CD4-positive, alpha-beta memory T cell (primary cell): ENCODE results near the gene CDKN1B. TPM values are rescaled to one million over a fixed set of nuclear protein-coding genes. Genes with fewer than 3 reads are reported as not detected.

ENCODE experiments used
- CTCF ChIA-PET: fragments of 350-600 bp; sonication (Branson Sonifier 250); formaldehyde crosslinking; loops from one replicate; lab custom pipeline; 2021; ENCODE audit warnings: inconsistent platforms; ENCODE audit not compliant: partially characterized antibody; lab: Charles Lee
- POLR2A ChIA-PET: fragments of 350-600 bp; sonication (Branson Sonifier 250); formaldehyde crosslinking; loops from one replicate; lab custom pipeline; 2021; ENCODE audit not compliant: partially characterized antibody; lab: Charles Lee
- DNase-seq, 5 donors: peaks; one replicate each; pipeline versions ENCODE4 v3.0.0 to v3.0.0-alpha.2; 2020 to 2022; ENCODE audit warnings: mixed read lengths in 1 of 5
- H3K27ac ChIP-seq: one replicate; pipeline ENCODE4 v1.7.0; 2013; ENCODE audit warnings: low read depth, low read length
- H3K27me3 ChIP-seq: 2 replicates; pipeline ENCODE4 v1.7.0; 2013; ENCODE audit warnings: mild to moderate bottlenecking, low read length, moderate library complexity; ENCODE audit not compliant: insufficient read depth
- H3K36me3 ChIP-seq: 2 replicates; pipeline ENCODE4 v1.7.0; 2013; ENCODE audit warnings: mild to moderate bottlenecking, low read length, moderate library complexity; ENCODE audit not compliant: insufficient read depth
- H3K4me1 ChIP-seq: 2 replicates; pipeline ENCODE4 v1.7.0; 2013; ENCODE audit warnings: mild to moderate bottlenecking, low read length, moderate library complexity; ENCODE audit not compliant: insufficient read depth
- H3K4me3 ChIP-seq, 2 donors: one replicate each; pipeline ENCODE4 v1.7.0; 2013; ENCODE audit warnings: low read length in 2 of 2, mild to moderate bottlenecking in 1 of 2
- H3K9me3 ChIP-seq, 2 donors: one replicate each; pipeline ENCODE4 v1.7.0; 2013; ENCODE audit warnings: low read length in 2 of 2, control low read depth in 1 of 2; ENCODE audit not compliant: control insufficient read depth in 1 of 2
- H3K27ac Mint-ChIP-seq, 7 donors: one replicate each; pipeline ENCODE4 v1.8.0; 2020 to 2021; ENCODE audit warnings: mixed read lengths in 7 of 7, mild to moderate bottlenecking in 6 of 7, inconsistent platforms in 3 of 7, moderate library complexity in 3 of 7
- H3K27me3 Mint-ChIP-seq, 2 donors: one replicate each; pipeline ENCODE4 v1.8.0; 2020 to 2021; ENCODE audit warnings: mixed read lengths in 2 of 2
- H3K36me3 Mint-ChIP-seq, 2 donors: one replicate each; pipeline ENCODE4 v1.8.0; 2020 to 2021; ENCODE audit warnings: mixed read lengths in 2 of 2, inconsistent platforms in 1 of 2, mild to moderate bottlenecking in 1 of 2
- H3K4me1 Mint-ChIP-seq, 4 donors: one replicate each; pipeline ENCODE4 v1.8.0; 2020 to 2021; ENCODE audit warnings: mixed read lengths in 4 of 4, mild to moderate bottlenecking in 1 of 4
- H3K4me3 Mint-ChIP-seq, 8 donors: one replicate each; pipeline ENCODE4 v1.8.0; 2020 to 2021; ENCODE audit warnings: mixed read lengths in 8 of 8, mild to moderate bottlenecking in 7 of 8, moderate library complexity in 6 of 8, inconsistent platforms in 3 of 8
- H3K9me3 Mint-ChIP-seq, 8 donors: one replicate each; pipeline ENCODE4 v1.8.0; 2020 to 2021; ENCODE audit warnings: mixed read lengths in 8 of 8, mild to moderate bottlenecking in 5 of 8, inconsistent platforms in 3 of 8, moderate library complexity in 1 of 8
- intact Hi-C: fragments of 100-400 bp; cut with micrococcal nuclease; formaldehyde crosslinking; loops from one replicate; pipeline ENCODE4 v1.15.1; 2023
- microRNA-seq: library from miRNA; unstranded; fragments of <30 nt; microRNA quantifications from one replicate; pipeline ENCODE4 v1.2.0, GENCODE V29; 2021; ENCODE audit warnings: borderline replicate concordance, borderline number of aligned reads, borderline microRNAs expressed, mixed read lengths
- polyA plus RNA-seq, 2 donors: library from polyadenylated mRNA; unstranded; fragments of 300-500 nt; fragmentation: Illumina TruSeq; gene quantifications; one replicate each; pipeline ENCODE4 v1.2.3, GENCODE V29; 2021
- total RNA-seq, 2 experiments: library from RNA; stranded (reverse); gene quantifications; one replicate each; pipeline ENCODE4 v1.2.3, GENCODE V29; 2021

CDKN1B gene
- total and polyA plus RNA-seq, 4 experiments from 2014 or later: 12.5 to 238 (median 123) TPM

- CTCF ChIA-PET: interaction anchor here (1.0 kb wide), 1 partner anchor 128 kb away, joined by 4 read pairs; no protein-coding TSS in a partner anchor
- intact Hi-C loops: no loop called here
- Histone ChIP-seq H3K4me3 (no peak overlapping the region), H3K27ac (no peak overlapping the region), H3K4me1 (no peaks in the 10 kb centered on the region), H3K27me3 (no peaks in the 10 kb centered on the region), H3K9me3 (no peaks in the 10 kb centered on the region), H3K36me3 (no peaks in the 10 kb centered on the region)
- H3K4me3 Mint-ChIP-seq: no peak overlapping the region
- DNase-seq: no peak
- no peaks in the 10 kb centered on the region for H3K9me3 Mint-ChIP-seq
- POLR2A ChIA-PET: no interaction called here
- no peaks in the 10 kb centered on the region for H3K27me3 Mint-ChIP-seq
- no peaks in the 10 kb centered on the region for H3K4me1 Mint-ChIP-seq
- no peak overlapping the region for H3K27ac Mint-ChIP-seq
- peaks cover 2 to 7% of the 10 kb centered on the region in 2 donors for H3K36me3 Mint-ChIP-seq
Measured at GRCh38 chr12:12759234-12759915, 42.2 kb downstream of the CDKN1B start.

DNA sequence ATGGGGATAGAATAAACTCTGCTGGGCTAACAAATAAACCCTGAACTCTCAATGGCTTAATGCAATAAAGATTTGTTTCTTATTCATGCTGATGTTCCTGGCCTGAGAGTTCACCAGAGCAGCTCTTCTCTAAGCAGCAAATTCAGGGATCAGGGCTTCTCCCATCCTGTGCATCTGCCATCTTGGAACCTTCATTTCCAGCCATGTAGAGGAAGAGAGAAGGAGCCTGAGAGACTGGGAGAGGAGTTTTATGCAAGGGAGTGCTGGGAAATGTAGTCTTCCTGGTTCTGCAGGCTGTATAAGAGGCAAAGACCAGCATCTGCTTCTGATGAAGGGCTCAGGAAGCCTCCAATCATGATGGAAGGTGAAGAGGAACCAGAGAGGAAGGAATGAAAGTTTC lies 47.7 kb downstream of the CDKN1B start:
- no peaks in the 10 kb centered on the region for H3K27me3 ChIP-seq
- DNase-seq: no peak
- H3K4me3 ChIP-seq: no peak overlapping the region
- H3K27ac ChIP-seq: no peak overlapping the region
- H3K27ac Mint-ChIP-seq: no peak overlapping the region
- no peaks in the 10 kb centered on the region for H3K9me3 ChIP-seq
- H3K9me3 Mint-ChIP-seq: peaks cover 0 to 9% (median 3%) of the 10 kb centered on the region in 8 donors
- ChIA-PET POLR2A (no interaction called here), CTCF (no interaction called here)
- H3K4me3 Mint-ChIP-seq: no peak overlapping the region
- H3K36me3 ChIP-seq: no peaks in the 10 kb centered on the region
- intact Hi-C loops: no loop called here
- H3K27me3 Mint-ChIP-seq: no peaks in the 10 kb centered on the region
- no peaks in the 10 kb centered on the region for H3K4me1 ChIP-seq
- peaks cover 0 to 1% (median 0%) of the 10 kb centered on the region in 4 donors for H3K4me1 Mint-ChIP-seq
- H3K36me3 Mint-ChIP-seq: peaks cover 5 to 24% of the 10 kb centered on the region in 2 donors

- Mint-ChIP-seq H3K27ac (no peak overlapping the region), H3K4me3 (no peak overlapping the region), H3K27me3 (no peaks in the 10 kb centered on the region), H3K4me1 (no peaks in the 10 kb centered on the region), H3K9me3 (peaks cover 0 to 26% (median 9%) of the 10 kb centered on the region in 8 donors), H3K36me3 (peaks cover 5 to 15% of the 10 kb centered on the region in 2 donors)
- Histone ChIP-seq H3K9me3 (no peaks in the 10 kb centered on the region), H3K27me3 (no peaks in the 10 kb centered on the region), H3K4me3 (no peak overlapping the region), H3K27ac (no peak overlapping the region), H3K36me3 (no peaks in the 10 kb centered on the region), H3K4me1 (no peaks in the 10 kb centered on the region)
- CTCF ChIA-PET: no interaction called here
- POLR2A ChIA-PET: interaction anchor here (1.1 kb wide), 1 partner anchor 18 kb away, joined by 3 read pairs; no protein-coding TSS in a partner anchor
- intact Hi-C loops: no loop called here
- DNase-seq: no peak
Measured at GRCh38 chr12:12770262-12770661, 53.1 kb downstream of the CDKN1B start.

Small RNA genes lying within 50 kb of the gene (microRNA-seq; reads per million reads assigned to microRNA genes)
- gene MIR613: not detected

Other genes starting within 250 kb of the CDKN1B start
- gene DUSP16, start 154.5 kb upstream of the CDKN1B start, total RNA-seq: 100 to 1,000 TPM; 122 to 125 TPM
- gene DUSP16, start 154.5 kb upstream of the CDKN1B start, polyA plus RNA-seq: 10 to 100 TPM; 16.8 to 22.8 TPM
- 10 to 100 TPM; 51.0 to 52.0 TPM for gene CREBL2, start 105.5 kb upstream of the CDKN1B start, total RNA-seq
- gene CREBL2, start 105.5 kb upstream of the CDKN1B start, polyA plus RNA-seq: 100 to 1,000 TPM in 1 of 2 donors, 10 to 100 TPM in 1; 71.7 to 107 TPM
- gene GPR19, start 21.2 kb upstream of the CDKN1B start, total RNA-seq: 1 to 10 TPM; 3.4 to 4.4 TPM
- gene GPR19, start 21.2 kb upstream of the CDKN1B start, polyA plus RNA-seq: 1 to 10 TPM in 1 of 2 donors, under 1 TPM in 1; 0.55 to 1.2 TPM
- 1 to 10 TPM; 2.7 to 4.3 TPM for gene APOLD1, start 68.3 kb downstream of the CDKN1B start, total RNA-seq
- gene APOLD1, start 68.3 kb downstream of the CDKN1B start, polyA plus RNA-seq: 1 to 10 TPM in 1 of 2 donors, under 1 TPM in 1; 0.38 to 1.1 TPM
- gene DDX47, start 96.0 kb downstream of the CDKN1B start, total RNA-seq: 10 to 100 TPM; 66.5 to 66.6 TPM
- gene DDX47, start 96.0 kb downstream of the CDKN1B start, polyA plus RNA-seq: 10 to 100 TPM; 71.2 to 74.9 TPM
- gene GPRC5A, start 174.2 kb downstream of the CDKN1B start, total RNA-seq: not detected
- gene GPRC5A, start 174.2 kb downstream of the CDKN1B start, polyA plus RNA-seq: under 1 TPM in 1 of 2 donors, not detected in 1; 0.14 TPM
- not detected for gene GPRC5D, start 234.8 kb downstream of the CDKN1B start, total RNA-seq
- gene GPRC5D, start 234.8 kb downstream of the CDKN1B start, polyA plus RNA-seq: under 1 TPM in 1 of 2 donors, not detected in 1; 0.71 TPM